IPS DF 6.9 (cell line): ENCODE measurements around the gene PAK1.

Experiments
- DNase-seq: peaks from one replicate; pipeline ENCODE4 v3.0.0-alpha.2; 2013; ENCODE audit warnings: low read depth, low spot score
- H3K27ac ChIP-seq: one replicate; pipeline ENCODE4 v1.5.1; 2013; ENCODE audit warnings: low read length, control low read depth
- H3K27me3 ChIP-seq: 2 replicates; pipeline ENCODE4 v1.6.1; 2013; ENCODE audit warnings: mild to moderate bottlenecking, low read length; ENCODE audit not compliant: control insufficient read depth, insufficient read depth
- H3K36me3 ChIP-seq: 2 replicates; pipeline ENCODE4 v1.6.1; 2013; ENCODE audit warnings: low read length; ENCODE audit not compliant: control insufficient read depth, insufficient read depth
- H3K4me1 ChIP-seq: 2 replicates; pipeline ENCODE4 v1.6.1; 2013; ENCODE audit warnings: low read length; ENCODE audit not compliant: control insufficient read depth, insufficient read depth
- H3K4me3 ChIP-seq: 2 replicates; pipeline ENCODE4 v1.5.1; 2013; ENCODE audit warnings: mild to moderate bottlenecking, low read length
- H3K9me3 ChIP-seq: 2 replicates; pipeline ENCODE4 v1.6.1; 2013; ENCODE audit warnings: low read length, inconsistent platforms; ENCODE audit not compliant: control insufficient read depth, insufficient read depth
- WGBS: extraction: QIAGEN DNeasy Blood & Tissue Kit; methylation state at CpG from one replicate; pipeline ENCODE4 v1.1.7; 2013; ENCODE audit warnings: mixed read lengths, missing lambda C conversion rate; ENCODE audit not compliant: insufficient read length, insufficient coverage; 5-methylcytosine and 5-hydroxymethylcytosine counted together

Gene PAK1

GRCh38 chr11:77409046-77409445, 64.8 kb downstream of the PAK1 start:
- no peak overlapping the region for H3K27ac ChIP-seq
- DNase-seq, result no peak
- H3K9me3 ChIP-seq, result no peaks in the 10 kb centered on the region
- H3K4me3 ChIP-seq, result no peak overlapping the region
- H3K36me3 ChIP-seq, result no peaks in the 10 kb centered on the region
- no CpG with 5 or more reads among the region's 1 CpG for WGBS
- H3K27me3 ChIP-seq, result no peaks in the 10 kb centered on the region
- peaks cover 3% of the 10 kb centered on the region; the same call in 1 of the 2 replicates for H3K4me1 ChIP-seq

DNA sequence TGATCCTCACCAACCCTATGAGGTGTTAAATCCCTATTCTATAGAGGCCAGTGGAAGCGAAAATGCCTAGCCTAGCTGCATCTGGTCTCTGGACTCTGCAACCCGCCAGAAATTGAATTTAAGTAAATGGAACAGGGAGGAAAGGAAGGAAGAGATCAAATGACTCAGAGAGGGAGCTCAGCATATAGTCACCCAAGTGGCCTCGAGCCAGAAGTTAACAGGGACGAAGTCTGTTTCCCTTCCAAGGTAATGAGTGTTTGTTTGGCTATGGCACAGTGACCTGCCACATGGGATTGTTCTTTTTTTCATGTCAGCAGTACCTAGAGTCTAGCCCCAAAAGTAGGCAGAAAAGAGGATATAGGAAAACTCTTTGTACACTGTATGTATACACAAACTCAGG, 66.3 kb downstream of the PAK1 start:
- no peaks in the 10 kb centered on the region for H3K9me3 ChIP-seq
- no CpG with 5 or more reads among the region's 4 CpGs for WGBS
- no peaks in the 10 kb centered on the region for H3K36me3 ChIP-seq
- H3K27ac ChIP-seq, result no peak overlapping the region
- no peaks in the 10 kb centered on the region for H3K27me3 ChIP-seq
- H3K4me3 ChIP-seq, result no peak overlapping the region
- no peak for DNase-seq
- peaks cover 3% of the 10 kb centered on the region; the same call in 1 of the 2 replicates for H3K4me1 ChIP-seq

DNA sequence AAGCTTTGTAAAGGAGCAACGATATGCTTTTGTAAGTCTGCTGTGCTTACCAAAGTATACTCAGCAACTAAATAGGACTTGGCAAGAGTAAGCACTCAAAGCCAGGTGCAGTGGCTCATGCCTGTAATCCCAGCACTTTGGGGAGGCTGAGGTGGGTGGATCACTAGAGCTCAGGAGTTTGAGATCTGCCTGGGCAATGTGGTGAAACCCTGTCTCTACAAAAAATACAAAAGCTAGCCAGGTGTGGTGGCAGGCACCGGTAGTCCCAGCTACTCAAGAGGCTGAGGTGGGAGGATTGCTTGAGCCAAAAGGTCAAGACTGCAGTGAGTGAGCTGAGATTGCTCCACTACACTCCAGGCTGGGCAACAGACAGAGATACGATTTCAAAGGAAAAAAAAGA, 67.5 kb downstream of the PAK1 start:
- WGBS, result no CpG with 5 or more reads among the region's 3 CpGs
- peaks cover 3% of the 10 kb centered on the region; the same call in 1 of the 2 replicates for H3K4me1 ChIP-seq

DNA sequence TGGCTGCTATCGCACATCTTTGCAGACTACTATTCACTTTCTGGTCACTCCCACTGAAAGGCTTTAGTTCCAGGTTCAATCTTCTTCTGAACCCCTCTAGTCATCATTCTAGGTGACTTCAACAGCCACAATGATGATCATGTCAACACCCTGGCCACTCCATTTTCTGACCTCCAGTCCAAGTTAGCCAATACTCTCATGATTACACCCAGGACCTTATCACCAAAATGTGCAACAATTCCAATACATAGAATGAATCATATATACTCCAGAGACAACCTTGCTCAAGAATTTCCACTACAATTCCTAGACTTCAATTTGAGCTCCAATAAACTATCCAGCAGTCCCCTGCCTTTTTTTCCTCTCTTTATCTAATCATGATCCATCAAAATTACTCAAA, 70.7 kb downstream of the PAK1 start:
- DNase-seq, result no peak
- no peak overlapping the region for H3K4me3 ChIP-seq
- no peak overlapping the region for H3K27ac ChIP-seq
- no CpG with 5 or more reads among the region's 1 CpG for WGBS
- H3K27me3 ChIP-seq, result no peaks in the 10 kb centered on the region
- no peaks in the 10 kb centered on the region for H3K4me1 ChIP-seq
- H3K9me3 ChIP-seq, result no peaks in the 10 kb centered on the region
- no peaks in the 10 kb centered on the region for H3K36me3 ChIP-seq

More for the DNA sequence above, 67.5 kb downstream of the PAK1 start:
- Histone ChIP-seq H3K4me3 (no peak overlapping the region), H3K27ac (no peak overlapping the region), H3K9me3 (no peaks in the 10 kb centered on the region), H3K27me3 (no peaks in the 10 kb centered on the region), H3K36me3 (no peaks in the 10 kb centered on the region)
- DNase-seq, result no peak

- DNase-seq, result no peak
- H3K27ac ChIP-seq, result no peak overlapping the region
- no CpG with 5 or more reads among the region's 3 CpGs for WGBS
Measured at GRCh38 chr11:77402218-77402556, 71.7 kb downstream of the PAK1 start.

GRCh38 chr11:77401486-77402217, 72.2 kb downstream of the PAK1 start:
- Histone ChIP-seq H3K27ac (no peak overlapping the region), H3K27me3 (no peaks in the 10 kb centered on the region), H3K9me3 (no peaks in the 10 kb centered on the region), H3K4me1 (no peaks in the 10 kb centered on the region), H3K36me3 (no peaks in the 10 kb centered on the region), H3K4me3 (no peak overlapping the region)
- DNase-seq, result no peak
- WGBS, result 100% methylated on average over 1 of the region's 2 CpGs

More at GRCh38 chr11:77402218-77402556, 71.7 kb downstream of the PAK1 start:
- H3K4me3 ChIP-seq, result no peak overlapping the region
- no peaks in the 10 kb centered on the region for H3K27me3 ChIP-seq
- H3K36me3 ChIP-seq, result no peaks in the 10 kb centered on the region
- H3K4me1 ChIP-seq, result no peaks in the 10 kb centered on the region
- no peaks in the 10 kb centered on the region for H3K9me3 ChIP-seq

DNA sequence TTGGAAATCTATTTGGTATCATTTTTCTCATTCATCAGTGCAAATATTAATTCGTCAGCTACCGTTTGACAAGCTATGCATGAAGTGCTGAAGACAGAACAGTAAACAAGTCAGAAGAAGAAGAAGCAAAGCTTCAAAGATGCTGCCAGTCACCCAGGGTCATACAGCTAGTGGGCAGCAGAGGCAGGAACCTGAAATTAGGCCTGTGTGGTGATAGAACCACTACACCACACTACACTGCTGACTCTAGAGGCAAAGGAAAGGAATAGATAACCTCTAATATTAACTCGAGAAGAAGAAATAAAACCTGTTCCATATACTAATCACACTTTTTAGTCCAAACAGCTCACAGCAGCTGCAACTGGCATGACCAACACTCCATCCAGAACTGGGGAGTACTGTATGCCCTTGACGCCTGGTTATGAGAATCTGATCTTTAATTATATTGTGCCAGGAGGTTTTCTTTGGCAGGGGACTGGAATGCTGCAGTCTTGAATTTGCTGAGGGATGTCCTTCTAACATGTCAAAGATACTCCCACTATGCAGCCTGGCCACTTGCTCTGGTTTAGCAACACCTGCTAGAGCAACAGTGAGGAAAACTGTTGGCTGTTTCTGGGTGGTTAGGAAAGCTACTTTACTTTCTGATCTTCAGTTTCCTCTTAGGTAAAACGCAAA, 73.0 kb downstream of the PAK1 start:
- DNase-seq, result no peak

GRCh38 chr11:77400271-77400670, 73.6 kb downstream of the PAK1 start:
- no CpG with 5 or more reads among the region's 2 CpGs for WGBS
- no peak for DNase-seq
- H3K27me3 ChIP-seq, result no peaks in the 10 kb centered on the region
- peaks cover 1% of the 10 kb centered on the region; the same call in 1 of the 2 replicates for H3K4me1 ChIP-seq
- no peaks in the 10 kb centered on the region for H3K9me3 ChIP-seq
- no peak overlapping the region for H3K27ac ChIP-seq
- H3K4me3 ChIP-seq, result no peak overlapping the region
- H3K36me3 ChIP-seq, result no peaks in the 10 kb centered on the region

More for the DNA sequence above, 73.0 kb downstream of the PAK1 start:
- WGBS, result no CpG with 5 or more reads among the region's 5 CpGs
- no peaks in the 10 kb centered on the region for H3K9me3 ChIP-seq
- H3K27me3 ChIP-seq, result no peaks in the 10 kb centered on the region
- no peaks in the 10 kb centered on the region; the same call in 1 of the 2 replicates for H3K4me1 ChIP-seq
- no peaks in the 10 kb centered on the region for H3K36me3 ChIP-seq
- H3K27ac ChIP-seq, result no peak overlapping the region
- H3K4me3 ChIP-seq, result no peak overlapping the region

GRCh38 chr11:77397631-77398030, 76.3 kb downstream of the PAK1 start:
- no peaks in the 10 kb centered on the region for H3K9me3 ChIP-seq

GRCh38 chr11:77396911-77397310, 77.0 kb downstream of the PAK1 start:
- H3K4me1 ChIP-seq, result peaks cover 1% of the 10 kb centered on the region; the same call in 1 of the 2 replicates
- H3K27me3 ChIP-seq, result no peaks in the 10 kb centered on the region
- no CpG with 5 or more reads among the region's 2 CpGs for WGBS
- H3K4me3 ChIP-seq, result no peak overlapping the region
- no peaks in the 10 kb centered on the region for H3K36me3 ChIP-seq
- DNase-seq, result no peak
- no peaks in the 10 kb centered on the region for H3K9me3 ChIP-seq
- no peak overlapping the region for H3K27ac ChIP-seq

More at GRCh38 chr11:77397631-77398030, 76.3 kb downstream of the PAK1 start:
- Histone ChIP-seq H3K36me3 (no peaks in the 10 kb centered on the region), H3K4me1 (peaks cover 1% of the 10 kb centered on the region; the same call in 1 of the 2 replicates), H3K27ac (no peak overlapping the region), H3K4me3 (no peak overlapping the region), H3K27me3 (no peaks in the 10 kb centered on the region)
- DNase-seq, result no peak
- WGBS, result no CpG with 5 or more reads among the region's 1 CpG
